NCI-H510A treated with DMSO at 0.1 percent for 48 hours (cell line): ENCODE results near the gene CHERP.
A peak's percentile ranks its signal among the peaks of the same experiment; 100 is the strongest.
"Not testable (repeated sequence)": the region's sequence is repeated elsewhere in the genome, so short reads cannot be mapped to it uniquely, and the experiment has no call there.

Source experiments
- DNase-seq: peaks from one replicate; lab custom pipeline; 2025; lab: John Stamatoyannopoulos, UW

The CHERP gene

GRCh38 chr19:16576690-16577530 lies 34.7 kb upstream of the CHERP start:
- DNase-seq = no peak

GRCh38 chr19:16575861-16576689 lies 33.8 kb upstream of the CHERP start:
- no peak for DNase-seq

DNA sequence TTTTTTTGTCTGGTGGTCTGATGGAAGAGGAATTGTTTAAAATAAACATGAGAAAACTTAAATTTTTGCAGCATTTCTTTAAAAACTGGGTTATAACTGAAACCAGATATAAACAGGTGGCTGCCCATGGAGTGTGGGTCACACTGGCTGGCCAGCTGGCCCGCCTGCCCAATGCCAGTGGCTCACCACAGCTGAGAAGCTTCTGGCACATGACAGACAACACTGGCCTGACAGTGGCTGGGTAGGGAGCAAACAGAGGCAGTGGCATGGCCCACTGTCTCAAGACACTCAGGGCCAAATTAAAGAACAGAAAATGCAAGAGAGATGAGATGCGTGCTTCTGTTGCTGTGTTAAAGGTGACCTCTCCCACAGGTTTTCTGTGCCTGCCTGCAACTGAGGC lies 33.0 kb upstream of the CHERP start:
- DNase-seq = no peak

DNA sequence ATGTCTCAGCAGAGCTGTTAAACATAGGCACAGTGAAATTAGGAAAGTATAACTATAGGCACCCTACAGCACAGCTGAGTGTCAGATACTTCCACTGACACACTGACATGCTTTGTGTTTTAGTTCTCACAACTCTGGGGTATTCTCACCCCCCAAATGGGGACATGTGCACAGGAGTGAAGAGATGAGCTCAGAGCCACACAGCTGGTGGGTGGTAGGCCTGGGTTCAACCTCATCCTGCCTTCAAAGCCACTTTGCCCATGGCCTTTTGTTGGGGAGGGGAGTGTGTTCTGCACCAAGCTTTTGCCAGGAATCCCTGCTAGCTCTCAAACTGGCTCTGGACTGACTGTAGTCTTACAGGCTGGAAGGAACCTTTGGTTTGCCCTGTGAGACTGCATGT lies 31.7 kb upstream of the CHERP start:
- no peak for DNase-seq

DNA sequence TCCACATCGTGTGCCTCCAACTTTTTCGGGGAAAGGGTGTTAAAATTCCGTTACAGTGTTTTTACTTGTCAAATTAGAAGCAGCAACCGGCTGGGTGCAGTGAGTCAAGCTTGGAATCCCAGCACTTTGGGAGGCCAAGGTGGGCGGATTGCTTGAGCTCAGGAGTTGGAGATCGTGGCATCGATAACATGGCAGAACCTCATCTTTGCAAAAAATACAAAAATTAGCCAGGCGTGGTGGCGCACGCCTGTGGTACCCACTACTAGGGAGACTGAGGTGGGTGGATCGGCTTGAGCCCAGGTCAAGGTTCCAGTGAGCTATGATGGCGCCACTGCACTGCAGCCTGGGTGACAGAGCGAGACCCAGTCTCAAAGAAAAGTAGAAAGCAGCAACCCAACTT lies 31.1 kb upstream of the CHERP start:
- DNase-seq = no peak

DNA sequence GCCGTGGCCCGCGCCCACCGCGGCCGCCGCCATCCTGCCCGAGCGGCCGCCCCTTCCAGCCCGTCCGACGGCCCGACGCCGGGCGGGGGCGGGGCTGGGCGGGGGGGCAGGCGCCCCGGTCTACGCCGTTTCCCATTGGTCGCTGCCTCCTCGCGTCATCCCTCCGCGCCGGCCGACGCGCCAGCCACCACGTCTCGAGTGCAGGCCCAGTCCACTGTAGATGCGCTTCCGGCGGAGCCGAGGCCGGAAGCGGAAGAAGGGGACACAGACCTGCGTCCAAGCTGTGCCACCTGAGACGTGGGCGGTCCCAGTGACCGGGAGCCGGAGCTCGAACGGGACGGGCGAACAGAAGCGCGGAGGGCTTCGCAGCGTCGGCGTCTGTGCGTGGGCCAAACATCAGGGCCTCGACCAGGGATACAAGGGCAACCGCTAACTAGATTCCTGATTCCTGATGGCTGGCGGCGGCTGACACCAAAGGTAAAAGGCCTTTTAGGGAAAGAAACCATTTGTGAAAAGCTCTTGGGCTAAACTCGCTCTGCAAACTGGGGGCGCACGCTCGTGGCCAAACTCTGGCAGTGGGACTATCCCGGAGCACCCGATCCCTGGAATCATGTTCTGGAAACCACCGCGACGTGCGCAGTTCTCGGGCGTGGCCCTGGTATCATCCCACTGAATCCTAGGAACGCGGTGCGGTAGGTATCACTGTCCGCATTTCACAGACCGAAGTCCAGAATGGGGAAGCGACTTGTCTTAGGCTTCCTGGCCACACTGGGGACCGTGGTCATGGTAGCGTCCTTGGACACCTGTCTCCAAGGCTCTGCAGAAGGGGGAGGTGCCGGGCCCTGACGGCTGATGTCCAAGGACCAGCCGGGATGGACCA lies 30.3 kb upstream of the CHERP start, which contains the start of gene SLC35E1:
TSS of gene SLC35E1 (minus strand) at position 84 of the 880 bp plus-strand sequence. CDS start at position 33, 51 bp downstream.
- peak; percentile 87 for DNase-seq

GRCh38 chr19:16571822-16572331 lies 29.6 kb upstream of the CHERP start:
- peak; percentile 49 for DNase-seq

- DNase-seq = no peak
Measured at GRCh38 chr19:16571283-16571682, 29.0 kb upstream of the CHERP start.

DNA sequence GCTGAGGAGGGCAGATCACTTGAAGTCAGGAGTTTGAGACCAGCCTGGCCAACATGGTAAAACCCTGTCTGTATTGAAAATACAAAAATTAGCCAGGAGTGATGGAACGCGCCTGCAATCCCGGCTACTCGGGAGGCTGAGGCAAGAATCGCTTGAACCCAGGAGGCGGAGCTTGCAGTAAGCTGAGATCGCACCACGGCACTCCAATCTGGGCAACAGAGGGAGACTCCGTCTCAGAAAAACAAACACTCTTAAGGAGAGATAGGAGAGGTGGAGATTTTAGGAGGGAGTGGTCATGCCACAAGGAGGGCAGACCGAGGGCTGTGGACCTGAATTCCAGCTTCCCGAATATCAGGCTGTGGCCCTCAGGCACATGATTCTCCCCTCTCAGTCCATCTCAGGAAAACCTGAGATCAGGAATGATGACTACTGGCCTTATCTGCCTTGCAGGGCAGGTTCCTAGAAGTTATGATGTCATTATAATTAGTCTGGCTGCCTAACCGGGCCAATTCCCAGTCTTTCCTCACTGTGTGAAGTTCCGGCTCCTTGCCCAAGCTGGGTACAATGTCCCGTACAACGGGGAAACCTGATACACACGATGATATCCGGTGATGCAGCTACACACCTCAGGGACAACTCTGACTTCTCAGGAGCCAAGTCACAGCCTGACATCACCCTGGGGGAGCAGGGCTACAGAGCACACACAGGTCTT lies 27.5 kb upstream of the CHERP start:
- no peak for DNase-seq

DNA sequence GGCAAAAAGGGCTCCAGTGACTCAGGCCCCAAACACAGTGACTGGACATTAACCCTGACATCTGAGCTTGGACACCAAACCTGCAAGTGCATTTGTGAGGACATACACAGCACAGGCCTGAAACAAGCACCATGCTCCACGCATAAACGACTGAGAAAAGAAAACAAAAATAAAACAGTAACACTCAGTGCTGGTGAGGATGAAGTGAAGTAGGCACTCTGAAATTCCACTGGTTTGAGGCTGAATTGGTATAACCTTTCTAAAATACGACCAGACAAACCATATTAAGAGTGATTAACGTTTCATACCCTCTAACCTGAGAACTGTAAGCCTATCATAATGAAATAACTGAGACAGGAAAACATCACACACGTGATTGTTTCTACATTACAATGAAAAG lies 24.5 kb upstream of the CHERP start:
- DNase-seq = no peak

DNA sequence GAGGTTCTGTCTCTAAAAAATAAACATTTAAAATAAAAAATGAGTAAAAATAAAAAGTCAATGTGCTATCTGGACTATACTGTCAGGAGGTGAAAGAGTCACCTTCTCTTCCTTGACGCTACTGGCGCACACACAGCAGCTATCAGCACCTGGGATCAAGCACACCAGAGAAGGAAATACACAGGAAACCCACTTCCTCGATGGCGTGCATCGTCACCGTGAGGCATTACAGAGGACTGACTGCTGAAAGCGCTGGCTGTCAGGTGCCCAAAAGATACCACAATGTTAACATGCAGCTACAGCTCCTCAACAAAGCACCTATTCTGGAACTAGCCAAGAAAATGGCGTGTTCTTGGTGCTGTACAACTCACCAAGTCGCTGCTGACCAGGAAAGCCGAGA lies 23.9 kb upstream of the CHERP start:
- DNase-seq = no peak

- DNase-seq = no peak
Measured at GRCh38 chr19:16564842-16565241, 22.6 kb upstream of the CHERP start.

DNA sequence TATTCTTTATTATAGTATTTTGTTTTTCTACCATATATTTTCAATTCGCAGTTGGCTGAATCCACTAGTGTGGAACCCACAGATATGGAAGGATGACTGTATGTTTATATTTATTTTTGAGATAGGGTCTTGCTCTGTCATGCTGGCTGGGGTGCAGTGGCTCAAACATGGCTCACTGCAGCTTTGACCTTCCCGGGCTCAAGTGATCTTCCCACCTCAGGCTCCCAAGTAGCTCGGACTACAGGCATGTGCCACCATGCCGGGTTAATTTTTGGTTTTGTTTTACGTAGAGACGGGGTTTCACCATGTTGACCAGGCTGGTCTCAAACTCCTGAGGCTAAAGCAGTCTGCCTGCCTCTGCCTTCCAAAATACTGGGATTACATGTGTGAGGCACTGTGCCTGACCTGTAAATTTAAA lies 20.4 kb upstream of the CHERP start:
- DNase-seq = no peak

DNA sequence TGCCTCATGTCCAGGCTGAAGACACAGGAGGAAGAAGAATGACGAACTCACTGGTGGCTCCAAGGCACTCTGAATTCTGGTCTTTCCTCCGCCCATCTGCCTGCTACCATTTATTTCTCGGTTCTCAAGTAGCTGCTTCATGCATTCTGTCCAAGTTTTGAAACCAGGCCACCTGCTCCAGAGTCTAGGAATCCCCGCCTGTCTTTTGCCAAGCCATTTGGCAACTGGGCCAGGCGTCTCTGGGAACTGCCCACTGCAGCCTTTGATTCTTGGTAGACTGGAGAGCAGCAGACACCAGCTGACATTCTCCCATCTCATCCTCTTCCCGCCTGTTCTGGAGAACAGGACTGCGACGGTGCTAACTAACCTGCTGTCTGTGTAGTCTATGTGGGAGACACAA lies 19.1 kb upstream of the CHERP start:
- DNase-seq = no peak

DNA sequence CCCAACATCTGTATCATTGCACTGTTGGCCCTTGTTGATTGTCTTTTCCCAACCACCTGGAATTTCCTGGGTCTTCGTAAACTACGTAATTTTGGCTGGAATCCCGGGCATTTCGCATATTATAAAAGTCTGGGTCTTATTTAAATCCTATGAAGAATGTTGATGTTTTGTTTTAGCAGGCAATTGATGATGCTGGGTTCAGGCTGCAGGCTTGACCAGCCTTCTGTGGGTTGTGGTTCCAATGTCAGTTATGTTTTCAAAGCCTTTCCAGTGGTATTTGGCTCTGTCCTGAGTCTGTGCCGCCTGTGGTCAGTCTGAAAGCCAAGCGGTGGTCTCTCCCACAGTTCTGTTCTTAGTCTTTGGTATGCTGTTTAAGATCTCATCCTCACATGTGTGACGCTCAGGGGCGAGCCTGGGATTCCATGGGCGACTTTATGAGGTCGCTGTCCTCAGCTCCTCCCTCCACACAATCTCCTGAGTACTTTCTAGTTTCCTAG lies 17.6 kb upstream of the CHERP start:
- DNase-seq = no peak

DNA sequence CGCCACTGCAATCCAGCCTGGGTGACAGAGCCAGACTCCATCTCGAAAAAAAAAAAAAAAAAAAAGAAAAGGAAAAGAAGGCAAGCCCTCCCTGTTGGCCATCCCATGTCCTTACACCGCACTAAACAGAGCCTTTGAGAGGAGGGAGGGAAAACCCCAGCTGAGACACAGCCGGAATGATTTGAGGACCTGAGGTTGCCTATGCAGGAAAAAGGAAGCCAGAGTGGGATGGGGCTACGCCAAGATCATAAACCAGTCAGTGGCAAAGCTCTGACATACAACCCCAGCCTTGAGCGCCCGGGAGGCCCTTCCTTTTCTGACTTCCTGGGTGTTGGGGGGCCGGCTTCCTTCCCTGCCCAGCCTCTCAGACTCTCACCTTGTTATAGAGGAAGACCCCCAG lies 12.5 kb upstream of the CHERP start:
- DNase-seq = no peak

GRCh38 chr19:16551902-16552301 lies 9.7 kb upstream of the CHERP start:
- not testable (repeated sequence) for DNase-seq

DNA sequence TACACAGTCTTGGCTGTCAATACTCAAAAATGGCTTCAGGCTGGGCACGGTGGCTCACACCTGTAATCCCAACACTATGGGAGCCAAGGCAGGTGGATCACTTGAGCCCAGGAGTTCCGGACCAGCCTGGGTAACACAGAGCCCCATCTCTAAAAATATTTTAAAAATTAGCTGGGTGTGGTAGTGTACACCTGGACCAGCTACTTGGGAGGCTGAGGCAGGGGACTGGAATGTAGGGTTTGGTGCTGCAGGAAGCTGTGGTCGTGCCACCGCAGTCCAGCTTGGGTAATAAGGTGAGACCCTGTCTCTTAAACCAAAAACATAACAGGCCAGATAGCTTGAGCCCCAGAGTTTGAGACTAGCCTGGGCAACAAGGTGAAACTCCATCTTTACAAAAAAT lies 6.7 kb upstream of the CHERP start:
- DNase-seq = no peak

GRCh38 chr19:16544473-16545231 lies 2.4 kb upstream of the CHERP start:
- no peak for DNase-seq

- not testable (repeated sequence) for DNase-seq
Measured at GRCh38 chr19:16543734-16544133, 1.5 kb upstream of the CHERP start.
